Glutamatergic neuron (in vitro differentiated cells): ENCODE data around the gene MPV17. TPM values are rescaled to one million over a fixed set of nuclear protein-coding genes. Genes with fewer than 3 reads are reported as not detected.

Experiments
- DNase-seq: peaks from one replicate; pipeline ENCODE4 v3.0.0; 2022
- H3K27ac Mint-ChIP-seq: one replicate; pipeline ENCODE4 v1.8.0; 2020; ENCODE audit warnings: mild to moderate bottlenecking, mixed read lengths, inconsistent platforms; ENCODE audit not compliant: unreplicated experiment
- H3K27me3 Mint-ChIP-seq: one replicate; pipeline ENCODE4 v1.8.0; 2020; ENCODE audit warnings: mild to moderate bottlenecking, moderate library complexity, mixed read lengths, inconsistent platforms; ENCODE audit not compliant: unreplicated experiment
- H3K36me3 Mint-ChIP-seq: one replicate; pipeline ENCODE4 v1.8.0; 2020; ENCODE audit warnings: mild to moderate bottlenecking, mixed read lengths, inconsistent platforms; ENCODE audit not compliant: unreplicated experiment
- H3K4me1 Mint-ChIP-seq: one replicate; pipeline ENCODE4 v1.8.0; 2020; ENCODE audit warnings: mild to moderate bottlenecking, low read depth, mixed read lengths, inconsistent platforms; ENCODE audit not compliant: unreplicated experiment
- H3K4me3 Mint-ChIP-seq: one replicate; pipeline ENCODE4 v1.8.0; 2020; ENCODE audit warnings: mild to moderate bottlenecking, mixed read lengths, inconsistent platforms; ENCODE audit not compliant: unreplicated experiment
- H3K9me3 Mint-ChIP-seq: one replicate; pipeline ENCODE4 v1.8.0; 2020; ENCODE audit warnings: mild to moderate bottlenecking, moderate library complexity, mixed read lengths, inconsistent platforms; ENCODE audit not compliant: unreplicated experiment
- CTCF ChIP-seq: fragments of 200-600 bp; sonication (generic); IDR thresholded peaks from one replicate; pipeline ENCODE4 v1.5.0; 2021; ENCODE audit not compliant: partially characterized antibody, unreplicated experiment
- total RNA-seq: library from RNA; stranded (reverse); fragmentation: NEBNext Ultra II Directional; extraction: Animal tissue kit (Norgen Biotek cat#: 25700); gene quantifications from one replicate; pipeline ENCODE4 v1.2.1, GENCODE V29; 2021; ENCODE audit not compliant: unreplicated experiment

The MPV17 gene
- total RNA-seq, 1 donor from 2014 or later, result 56.6 TPM

DNA sequence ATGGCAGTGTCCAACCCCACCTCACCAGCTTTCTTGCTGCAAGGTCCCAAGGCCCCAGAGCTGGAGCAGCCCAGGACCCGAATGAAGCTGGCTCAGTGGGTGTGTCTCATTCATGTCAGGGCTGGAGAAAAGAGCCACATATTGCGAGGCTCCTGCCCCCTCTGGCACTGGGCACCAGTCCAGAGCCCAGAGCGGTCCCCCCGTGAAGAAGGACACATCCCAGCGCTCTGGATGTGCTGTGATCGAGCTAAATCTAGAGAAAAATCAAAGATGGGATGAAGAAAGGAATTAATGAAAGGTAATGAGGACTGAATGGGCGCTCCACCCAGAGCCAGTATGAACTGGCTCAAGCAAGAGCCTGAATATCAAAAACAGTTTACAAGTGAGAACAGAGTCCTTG lies 13.3 kb upstream of the MPV17 start:
- H3K27ac Mint-ChIP-seq, result no peak overlapping the region
- peaks cover 2% of the 10 kb centered on the region for H3K9me3 Mint-ChIP-seq
- no peak overlapping the region for H3K4me3 Mint-ChIP-seq
- H3K27me3 Mint-ChIP-seq, result no peaks in the 10 kb centered on the region
- DNase-seq, result no peak
- TF ChIP-seq CTCF, result no peak
- H3K36me3 Mint-ChIP-seq, result no peaks in the 10 kb centered on the region
- no peaks in the 10 kb centered on the region for H3K4me1 Mint-ChIP-seq

DNA sequence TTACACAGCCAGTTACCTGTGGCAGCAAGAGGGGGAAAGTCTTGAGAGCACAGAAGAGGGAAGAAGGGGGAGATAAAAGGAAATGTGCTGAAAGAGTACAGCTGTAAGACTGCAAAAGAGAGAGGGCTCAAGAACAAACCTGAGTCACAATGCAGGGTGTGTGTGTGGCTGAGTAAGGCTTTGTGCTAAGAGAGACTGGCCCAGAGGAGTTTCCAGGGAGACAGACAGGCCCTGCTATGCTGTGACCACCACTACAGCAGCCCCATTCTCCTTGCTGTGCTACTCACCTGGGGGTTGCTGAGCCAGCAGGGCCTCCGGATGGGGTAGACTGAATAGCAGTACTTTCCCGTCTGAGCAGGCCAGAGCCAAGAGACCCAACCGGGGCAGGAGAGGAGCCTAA lies 12.4 kb upstream of the MPV17 start:
- Mint-ChIP-seq H3K9me3 (peaks cover 2% of the 10 kb centered on the region), H3K4me3 (no peak overlapping the region), H3K27ac (no peak overlapping the region), H3K36me3 (no peaks in the 10 kb centered on the region), H3K4me1 (no peaks in the 10 kb centered on the region), H3K27me3 (no peaks in the 10 kb centered on the region)
- no peak for DNase-seq
- TF ChIP-seq CTCF, result no peak

DNA sequence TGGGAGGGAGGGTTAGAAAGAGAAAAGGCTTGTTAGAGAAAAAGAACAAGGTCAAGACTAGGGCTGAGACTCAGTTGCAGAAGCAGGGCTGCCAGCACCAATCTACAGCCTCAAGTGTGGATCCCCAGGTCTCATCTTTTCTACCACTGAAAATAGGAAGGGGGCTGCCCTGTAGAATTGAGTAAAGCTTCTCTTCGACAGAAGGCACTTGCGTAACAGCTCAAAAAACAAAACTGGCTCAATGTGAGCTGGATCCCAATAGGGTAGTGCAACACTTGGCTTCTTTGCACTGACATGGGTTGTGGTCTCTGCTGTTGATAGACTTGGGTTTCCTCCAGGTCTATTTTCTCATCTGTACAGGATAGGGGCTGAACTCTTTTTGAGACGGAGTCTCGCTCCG lies 1.8 kb upstream of the MPV17 start:
- DNase-seq, result no peak
- H3K36me3 Mint-ChIP-seq, result peaks cover 6% of the 10 kb centered on the region
- peaks cover 1% of the 10 kb centered on the region for H3K9me3 Mint-ChIP-seq
- H3K27me3 Mint-ChIP-seq, result peaks cover 2% of the 10 kb centered on the region
- no peak for TF ChIP-seq CTCF
- no peak overlapping the region for H3K27ac Mint-ChIP-seq
- H3K4me1 Mint-ChIP-seq, result no peaks in the 10 kb centered on the region
- H3K4me3 Mint-ChIP-seq, result peak overlapping the region; percentile 12

GRCh38 chr2:27323596-27324285 lies 844 bp upstream of the MPV17 start:
- TF ChIP-seq CTCF, result no peak
- no peak for DNase-seq
- H3K4me1 Mint-ChIP-seq, result no peaks in the 10 kb centered on the region

DNA sequence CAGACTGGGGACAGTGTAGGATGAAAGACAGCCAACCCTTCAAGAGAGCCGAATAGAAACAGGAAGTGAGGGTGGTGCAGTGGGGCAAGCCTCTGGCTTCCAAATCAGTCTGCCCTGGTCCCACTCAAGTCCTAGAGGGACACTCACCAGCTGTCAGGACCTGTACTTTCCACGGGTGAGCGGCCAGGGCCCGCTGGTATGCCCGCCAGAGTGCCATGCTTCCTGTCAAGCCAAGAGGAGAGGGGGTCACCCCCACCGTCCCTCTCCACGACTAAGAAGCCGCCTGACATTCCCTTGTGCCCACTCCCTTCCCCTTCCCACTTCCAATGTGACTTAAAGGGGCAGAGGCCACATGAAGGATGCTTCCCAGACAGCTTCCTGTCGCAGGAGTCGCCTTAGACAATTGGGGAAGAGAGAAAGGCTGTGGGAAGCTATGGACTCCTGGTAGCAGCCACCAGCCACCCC lies 564 bp downstream of the MPV17 start:
- Mint-ChIP-seq H3K27me3 (peaks cover 2% of the 10 kb centered on the region), H3K27ac (no peak overlapping the region), H3K4me3 (peak overlapping the region; percentile 100), H3K36me3 (peaks cover 6% of the 10 kb centered on the region), H3K4me1 (no peaks in the 10 kb centered on the region), H3K9me3 (peaks cover 1% of the 10 kb centered on the region)
- TF ChIP-seq CTCF, result no peak
- no peak for DNase-seq

More at GRCh38 chr2:27323596-27324285, 844 bp upstream of the MPV17 start:
- peaks cover 1% of the 10 kb centered on the region for H3K9me3 Mint-ChIP-seq
- peaks cover 6% of the 10 kb centered on the region for H3K36me3 Mint-ChIP-seq
- peak overlapping the region; percentile 100 for H3K27ac Mint-ChIP-seq
- H3K27me3 Mint-ChIP-seq, result peaks cover 2% of the 10 kb centered on the region
- H3K4me3 Mint-ChIP-seq, result peak overlapping the region; percentile 100
